OCI-LY1 (cell line): Measurements from ENCODE around the gene CRYAA.

ENCODE experiments used
- H2AFZ ChIP-seq: fragments of 200-600 bp; sonication (generic), shearing (Covaris generic); 2 replicates; pipeline ENCODE4 v1.6.0; 2014; ENCODE audit warnings: antibody characterized with exemption, mild to moderate bottlenecking, low read length
- H3F3A ChIP-seq: fragments of 200-600 bp; sonication (generic), shearing (Covaris generic); 2 replicates; pipeline ENCODE4 v1.6.0; 2014; ENCODE audit warnings: mild to moderate bottlenecking, antibody characterized with exemption, low read length, moderate library complexity; ENCODE audit not compliant: insufficient read depth
- H3K27ac ChIP-seq: fragments of 200-600 bp; sonication (generic); 2 replicates; pipeline ENCODE4 v1.5.1; 2014; ENCODE audit warnings: low read length, mixed run types, mild to moderate bottlenecking, low read depth; ENCODE audit not compliant: poor library complexity, severe bottlenecking
- H3K27me3 ChIP-seq: fragments of 200-600 bp; sonication (generic); 2 replicates; pipeline ENCODE4 v1.6.0; 2014; ENCODE audit warnings: antibody characterized with exemption, mild to moderate bottlenecking, low read length, moderate library complexity; ENCODE audit not compliant: insufficient read depth
- H3K36me3 ChIP-seq: fragments of 200-600 bp; sonication (generic); 2 replicates; pipeline ENCODE4 v1.6.1; 2014; ENCODE audit warnings: mild to moderate bottlenecking, antibody characterized with exemption, low read length, moderate library complexity, mixed read lengths; ENCODE audit not compliant: insufficient read depth
- H3K4me1 ChIP-seq: fragments of 200-600 bp; sonication (generic); 2 replicates; pipeline ENCODE4 v1.5.1; 2014; ENCODE audit warnings: mild to moderate bottlenecking, low read length, moderate library complexity; ENCODE audit not compliant: insufficient read depth, severe bottlenecking
- H3K4me2 ChIP-seq: fragments of 200-600 bp; sonication (generic), shearing (Covaris generic); 2 replicates; pipeline ENCODE4 v1.6.1; 2014; ENCODE audit warnings: low read length
- H3K4me3 ChIP-seq: fragments of 200-600 bp; sonication (generic); 2 replicates; pipeline ENCODE4 v1.5.1; 2014; ENCODE audit warnings: low read length, low read depth, mild to moderate bottlenecking, mixed read lengths; ENCODE audit not compliant: poor library complexity, severe bottlenecking
- H3K79me2 ChIP-seq: fragments of 200-600 bp; shearing (Covaris generic); 2 replicates; pipeline ENCODE4 v1.6.1; 2016; ENCODE audit warnings: mixed run types, low read length, mixed read lengths; ENCODE audit not compliant: insufficient read depth
- H3K9ac ChIP-seq: fragments of 200-600 bp; sonication (generic), shearing (Covaris generic); 2 replicates; pipeline ENCODE4 v1.6.1; 2014; ENCODE audit warnings: mild to moderate bottlenecking, low read length, mixed read lengths
- H3K9me2 ChIP-seq: fragments of 200-600 bp; sonication (generic), shearing (Covaris generic); 2 replicates; pipeline ENCODE4 v1.6.1; 2014; ENCODE audit warnings: low read depth, mild to moderate bottlenecking, low read length, mixed read lengths
- H3K9me3 ChIP-seq: fragments of 200-600 bp; shearing (Covaris generic); 2 replicates; pipeline ENCODE4 v1.6.1; 2014; ENCODE audit warnings: low read length, mixed read lengths
- H4K20me1 ChIP-seq: fragments of 200-600 bp; sonication (generic), shearing (Covaris generic); 2 replicates; pipeline ENCODE4 v1.6.0; 2016; ENCODE audit warnings: mild to moderate bottlenecking, low read length; ENCODE audit not compliant: insufficient read depth
- EZH2 ChIP-seq: fragments of 200-600 bp; sonication (generic), shearing (Covaris generic); IDR thresholded peaks from 2 replicates; pipeline ENCODE4 v1.8.0; 2017; ENCODE audit warnings: borderline replicate concordance, mixed run types, mild to moderate bottlenecking, antibody characterized with exemption, low read length, moderate library complexity, mixed read lengths
- TF ChIP-seq, protein P1 (sequence below): fragments of 200-600 bp; sonication (generic), shearing (Covaris generic); IDR thresholded peaks from 2 replicates; pipeline ENCODE4 v1.5.1; 2017; ENCODE audit warnings: mild to moderate bottlenecking, antibody characterized with exemption, low read length, moderate library complexity, mixed read lengths

CRYAA gene

DNA sequence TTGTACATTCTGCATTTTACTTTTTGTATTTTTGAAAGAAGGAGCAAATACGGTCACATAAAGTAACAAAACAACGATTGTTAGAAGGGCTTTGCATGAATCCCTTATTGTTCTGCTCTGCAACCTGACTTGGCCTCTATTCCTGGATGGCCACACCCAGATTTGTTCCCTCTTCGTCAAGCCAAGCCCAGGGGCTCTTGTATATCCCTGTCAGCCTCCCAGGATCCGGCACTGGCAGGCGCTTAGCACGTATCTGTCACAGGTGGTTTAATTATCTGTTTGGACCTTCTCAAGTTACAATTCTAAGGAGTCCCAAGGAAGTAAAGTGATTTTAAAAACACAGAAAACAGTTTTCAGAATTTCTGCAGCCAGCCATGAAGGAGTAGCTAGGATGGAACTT, 28.0 kb downstream of the CRYAA start:
- H3K27me3 ChIP-seq, result peaks cover 9% of the 10 kb centered on the region
- no peak overlapping the region for H2AFZ ChIP-seq
- no peaks in the 10 kb centered on the region for H4K20me1 ChIP-seq
- H3K4me1 ChIP-seq, result no peaks in the 10 kb centered on the region
- H3K36me3 ChIP-seq, result no peaks in the 10 kb centered on the region
- H3K9me3 ChIP-seq, result peaks cover 14% of the 10 kb centered on the region
- no peaks in the 10 kb centered on the region for H3F3A ChIP-seq
- H3K9me2 ChIP-seq, result no peaks in the 10 kb centered on the region
- H3K9ac ChIP-seq, result no peak overlapping the region
- H3K4me3 ChIP-seq, result no peak overlapping the region
- no peaks in the 10 kb centered on the region for H3K79me2 ChIP-seq
- H3K27ac ChIP-seq, result no peak overlapping the region
- H3K4me2 ChIP-seq, result no peak overlapping the region
- TF ChIP-seq EZH2, result no peak

DNA sequence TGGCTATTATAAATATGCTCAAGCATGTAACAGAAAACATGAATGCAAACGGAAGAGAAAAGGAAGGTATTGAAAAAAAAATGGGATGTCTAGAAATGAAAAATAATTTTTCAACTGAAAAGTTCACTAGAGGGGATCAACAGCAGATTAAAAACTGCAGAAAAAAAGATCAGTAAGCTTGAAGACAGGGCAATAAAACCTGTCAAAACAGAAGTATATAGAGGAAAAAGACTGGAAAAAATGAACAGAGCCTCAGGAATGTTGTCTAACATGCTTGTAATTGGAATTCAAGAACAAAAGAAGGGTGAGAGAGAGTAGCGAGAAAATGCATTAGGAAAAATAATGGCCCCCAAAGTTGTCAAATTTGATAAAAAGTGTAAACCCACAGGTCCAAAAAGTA, 29.6 kb downstream of the CRYAA start:
- Histone ChIP-seq H4K20me1 (no peaks in the 10 kb centered on the region), H3K36me3 (no peaks in the 10 kb centered on the region), H3K9ac (no peak overlapping the region), H3K9me2 (no peaks in the 10 kb centered on the region), H3K79me2 (no peaks in the 10 kb centered on the region), H3K9me3 (peaks cover 14% of the 10 kb centered on the region), H2AFZ (no peak overlapping the region), H3K4me2 (no peak overlapping the region), H3K4me1 (no peaks in the 10 kb centered on the region), H3K27ac (no peak overlapping the region), H3K27me3 (peaks cover 14% of the 10 kb centered on the region), H3K4me3 (no peak overlapping the region), H3F3A (no peaks in the 10 kb centered on the region)
- TF ChIP-seq EZH2, result no peak
- TF ChIP-seq, protein P1, sequence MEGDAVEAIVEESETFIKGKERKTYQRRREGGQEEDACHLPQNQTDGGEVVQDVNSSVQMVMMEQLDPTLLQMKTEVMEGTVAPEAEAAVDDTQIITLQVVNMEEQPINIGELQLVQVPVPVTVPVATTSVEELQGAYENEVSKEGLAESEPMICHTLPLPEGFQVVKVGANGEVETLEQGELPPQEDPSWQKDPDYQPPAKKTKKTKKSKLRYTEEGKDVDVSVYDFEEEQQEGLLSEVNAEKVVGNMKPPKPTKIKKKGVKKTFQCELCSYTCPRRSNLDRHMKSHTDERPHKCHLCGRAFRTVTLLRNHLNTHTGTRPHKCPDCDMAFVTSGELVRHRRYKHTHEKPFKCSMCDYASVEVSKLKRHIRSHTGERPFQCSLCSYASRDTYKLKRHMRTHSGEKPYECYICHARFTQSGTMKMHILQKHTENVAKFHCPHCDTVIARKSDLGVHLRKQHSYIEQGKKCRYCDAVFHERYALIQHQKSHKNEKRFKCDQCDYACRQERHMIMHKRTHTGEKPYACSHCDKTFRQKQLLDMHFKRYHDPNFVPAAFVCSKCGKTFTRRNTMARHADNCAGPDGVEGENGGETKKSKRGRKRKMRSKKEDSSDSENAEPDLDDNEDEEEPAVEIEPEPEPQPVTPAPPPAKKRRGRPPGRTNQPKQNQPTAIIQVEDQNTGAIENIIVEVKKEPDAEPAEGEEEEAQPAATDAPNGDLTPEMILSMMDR, result no peak

DNA sequence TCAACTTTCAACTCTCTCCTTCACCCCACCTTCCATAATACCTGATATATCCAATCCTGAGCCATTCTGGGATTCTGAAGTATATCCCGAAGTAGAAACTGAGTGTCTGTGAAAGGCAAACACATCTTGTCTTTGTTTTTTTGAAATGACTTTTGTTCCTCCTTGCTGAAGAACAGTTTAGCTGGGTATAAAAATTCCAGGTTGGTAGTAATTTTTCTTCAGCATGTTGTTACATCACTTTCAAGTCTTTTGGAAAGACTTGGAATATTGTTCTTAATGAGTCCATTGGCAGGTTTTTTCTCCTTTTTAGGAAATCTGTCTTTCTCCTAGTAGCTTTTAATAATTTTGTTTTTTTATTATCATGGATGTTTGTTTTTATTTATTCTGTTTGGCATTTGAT, 32.7 kb downstream of the CRYAA start:
- no peaks in the 10 kb centered on the region for H4K20me1 ChIP-seq
- H3K9me2 ChIP-seq, result no peaks in the 10 kb centered on the region
- H3K4me3 ChIP-seq, result no peak overlapping the region
- H3K27ac ChIP-seq, result no peak overlapping the region
- TF ChIP-seq EZH2, result no peak
- TF ChIP-seq, protein P1, result no peak
- no peaks in the 10 kb centered on the region for H3K79me2 ChIP-seq
- H3K4me1 ChIP-seq, result no peaks in the 10 kb centered on the region
- H3K9me3 ChIP-seq, result peaks cover 14% of the 10 kb centered on the region
- H3K27me3 ChIP-seq, result peaks cover 12% of the 10 kb centered on the region
- H3K9ac ChIP-seq, result no peak overlapping the region
- H3K36me3 ChIP-seq, result no peaks in the 10 kb centered on the region
- no peaks in the 10 kb centered on the region for H3F3A ChIP-seq
- no peak overlapping the region for H2AFZ ChIP-seq
- no peak overlapping the region for H3K4me2 ChIP-seq

DNA sequence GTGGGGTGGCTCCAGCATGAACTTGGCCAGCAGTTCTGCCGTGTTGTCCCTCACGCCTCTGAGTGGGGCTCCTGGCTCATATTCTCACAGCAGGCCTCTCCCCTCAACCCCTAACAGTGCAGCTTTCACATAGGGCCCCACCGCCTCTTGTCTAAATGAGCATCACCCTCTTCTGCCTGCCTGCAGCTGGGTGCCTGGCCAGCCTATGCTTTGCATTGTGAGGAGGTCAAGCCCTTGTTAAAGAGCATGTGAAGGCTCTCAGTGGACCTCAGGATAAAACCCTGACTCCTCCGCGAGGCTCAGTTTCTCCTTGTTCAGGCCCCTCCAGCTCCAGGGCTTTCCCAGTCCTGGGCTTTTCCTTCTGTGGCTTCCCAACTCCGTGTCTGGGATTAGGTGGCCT, 34.8 kb downstream of the CRYAA start:
- no peak overlapping the region for H3K4me2 ChIP-seq
- H3K9me3 ChIP-seq, result peaks cover 9% of the 10 kb centered on the region
- H2AFZ ChIP-seq, result no peak overlapping the region
- H3K4me3 ChIP-seq, result no peak overlapping the region
- no peaks in the 10 kb centered on the region for H4K20me1 ChIP-seq
- H3K27me3 ChIP-seq, result peaks cover 12% of the 10 kb centered on the region; the same call in 1 of the 2 replicates
- H3K36me3 ChIP-seq, result no peaks in the 10 kb centered on the region
- H3K9me2 ChIP-seq, result no peaks in the 10 kb centered on the region
- H3F3A ChIP-seq, result no peaks in the 10 kb centered on the region
- no peak overlapping the region for H3K9ac ChIP-seq
- H3K4me1 ChIP-seq, result no peaks in the 10 kb centered on the region
- H3K27ac ChIP-seq, result no peak overlapping the region
- TF ChIP-seq, protein P1, result no peak
- no peaks in the 10 kb centered on the region for H3K79me2 ChIP-seq
